HepG2 (cell line): ENCODE measurements around the gene SLC2A5. TPM values are rescaled to one million over a fixed set of nuclear protein-coding genes. Genes with fewer than 3 reads are reported as not detected.

Source experiments
- ATF1 ChIP-seq: IDR thresholded peaks from 2 replicates; pipeline ENCODE4 v1.6.1; 2016; ENCODE audit warnings: mild to moderate bottlenecking, control low read depth
- FIP1L1 ChIP-seq: fragments of 200-400 bp; formaldehyde crosslinking; IDR thresholded peaks from 2 replicates; pipeline ENCODE4 v1.6.1; 2018; ENCODE audit warnings: low read depth, mild to moderate bottlenecking, low read length, moderate library complexity, borderline replicate concordance; ENCODE audit not compliant: insufficient read depth
- FOXJ3 ChIP-seq: sonication (generic); formaldehyde crosslinking; IDR thresholded peaks from 2 replicates; pipeline ENCODE4 v1.4.0; 2020; ENCODE audit warnings: missing genetic modification reagents, mild to moderate bottlenecking, borderline replicate concordance
- PHF21A ChIP-seq: sonication (generic); formaldehyde crosslinking; IDR thresholded peaks from 2 replicates; pipeline ENCODE4 v1.5.0; 2020; ENCODE audit warnings: mild to moderate bottlenecking, missing genetic modification reagents
- SAP130 ChIP-seq: IDR thresholded peaks from 2 replicates; pipeline ENCODE4 v1.6.1; 2016; ENCODE audit warnings: low read depth
- SP2 ChIP-seq: sonication (generic); formaldehyde crosslinking; IDR thresholded peaks from 2 replicates; pipeline ENCODE4 v1.5.1; 2020; ENCODE audit warnings: mild to moderate bottlenecking, missing genetic modification reagents
- ZBTB1 ChIP-seq: sonication (generic); formaldehyde crosslinking; IDR thresholded peaks from 2 replicates; pipeline ENCODE4 v1.4.0; 2020; ENCODE audit warnings: missing genetic modification reagents, borderline replicate concordance
- ZFP41 ChIP-seq: sonication (generic); formaldehyde crosslinking; IDR thresholded peaks from 2 replicates; pipeline ENCODE4 v1.4.0; 2020; ENCODE audit warnings: mild to moderate bottlenecking, missing genetic modification reagents, borderline replicate concordance
- ZNF333 ChIP-seq: sonication (generic); formaldehyde crosslinking; IDR thresholded peaks from 2 replicates; pipeline ENCODE4 v1.4.0; 2020; ENCODE audit warnings: mild to moderate bottlenecking, missing genetic modification reagents, borderline replicate concordance
- ZNF354B ChIP-seq: sonication (generic); formaldehyde crosslinking; IDR thresholded peaks from 2 replicates; pipeline ENCODE4 v1.8.0; 2022; ENCODE audit warnings: mild to moderate bottlenecking, missing genetic modification reagents
- ZNF383 ChIP-seq: sonication (generic); formaldehyde crosslinking; IDR thresholded peaks from 2 replicates; pipeline ENCODE4 v1.4.0; 2020; ENCODE audit warnings: missing genetic modification reagents, mild to moderate bottlenecking, borderline replicate concordance
- ZNF607 ChIP-seq: sonication (generic); formaldehyde crosslinking; IDR thresholded peaks from 2 replicates; pipeline ENCODE4 v1.5.1; 2020; ENCODE audit warnings: missing genetic modification reagents, mild to moderate bottlenecking, borderline replicate concordance
- ZNF614 ChIP-seq: IDR thresholded peaks from 2 replicates; pipeline ENCODE4 v1.6.1; 2018; ENCODE audit warnings: missing biosample characterization, missing genetic modification reagents, inconsistent platforms, borderline replicate concordance
- ZNF792 ChIP-seq: IDR thresholded peaks from 2 replicates; pipeline ENCODE4 v1.6.1; 2016
- ZNF850 ChIP-seq: sonication (generic); formaldehyde crosslinking; conservative IDR thresholded peaks from 2 replicates; pipeline ENCODE4 v1.9.0; 2021; ENCODE audit warnings: mild to moderate bottlenecking, missing genetic modification reagents
- polyA plus RNA-seq, 8 experiments: library from polyadenylated mRNA; depleted of rRNA in 3 of 8; stranded (reverse) in 7 of 8; unstranded in 1 of 8; fragments of >200 nt; fragmentation: Illumina TruSeq in 4 of 8; extraction: Trizol in 4 of 8; gene quantifications; 2 replicates each; pipeline versions ENCODE4 v1.2.1 to v1.2.3, GENCODE V29; 2011 to 2016; ENCODE audit warnings: low read depth in 4 of 8, missing spikeins in 1 of 8, mixed read lengths in 1 of 8; ENCODE audit not compliant: insufficient read depth in 1 of 8
- total RNA-seq, 5 experiments: library from RNA; depleted of rRNA; stranded (reverse); fragments of >200 nt; fragmentation: Illumina TruSeq; extraction: Trizol; gene quantifications; 2 replicates each; pipeline ENCODE4 v1.2.3, GENCODE V29; 2016; ENCODE audit warnings: low read depth in 1 of 5
- TF ChIP-seq, protein P1 (sequence below): sonication (generic); formaldehyde crosslinking; IDR thresholded peaks from 2 replicates; pipeline ENCODE4 v1.5.0; 2020; ENCODE audit warnings: mild to moderate bottlenecking, missing genetic modification reagents, borderline replicate concordance
- TF ChIP-seq, protein P2 (sequence below): sonication (generic); formaldehyde crosslinking; IDR thresholded peaks from 2 replicates; pipeline ENCODE4 v1.4.0; 2020; ENCODE audit warnings: missing genetic modification reagents; ENCODE audit errors: not compliant biosample characterization
- TF ChIP-seq, protein P3 (sequence below): sonication (generic); formaldehyde crosslinking; IDR thresholded peaks from 2 replicates; pipeline ENCODE4 v1.5.1; 2020; ENCODE audit warnings: missing genetic modification reagents, mild to moderate bottlenecking, borderline replicate concordance
- TF ChIP-seq, protein P4 (sequence below): sonication (generic); formaldehyde crosslinking; IDR thresholded peaks from 2 replicates; pipeline ENCODE4 v1.5.0; 2020; ENCODE audit warnings: missing genetic modification reagents
- TF ChIP-seq, protein P5 (sequence below): sonication (generic); formaldehyde crosslinking; IDR thresholded peaks from 2 replicates; pipeline ENCODE4 v1.8.1; 2023; ENCODE audit warnings: missing genetic modification reagents, mild to moderate bottlenecking, borderline replicate concordance
- TF ChIP-seq, protein P6 (sequence below): sonication (generic); formaldehyde crosslinking; IDR thresholded peaks from 2 replicates; pipeline ENCODE4 v1.8.1; 2023; ENCODE audit warnings: mild to moderate bottlenecking, inconsistent platforms, moderate library complexity, missing genetic modification reagents, borderline replicate concordance

SLC2A5 gene
- total and polyA plus RNA-seq, 2 of the 13 experiments (the other 11 are each of a cell fraction or from before 2014, with no cell fraction given): 0.04 to 0.54 TPM

DNA sequence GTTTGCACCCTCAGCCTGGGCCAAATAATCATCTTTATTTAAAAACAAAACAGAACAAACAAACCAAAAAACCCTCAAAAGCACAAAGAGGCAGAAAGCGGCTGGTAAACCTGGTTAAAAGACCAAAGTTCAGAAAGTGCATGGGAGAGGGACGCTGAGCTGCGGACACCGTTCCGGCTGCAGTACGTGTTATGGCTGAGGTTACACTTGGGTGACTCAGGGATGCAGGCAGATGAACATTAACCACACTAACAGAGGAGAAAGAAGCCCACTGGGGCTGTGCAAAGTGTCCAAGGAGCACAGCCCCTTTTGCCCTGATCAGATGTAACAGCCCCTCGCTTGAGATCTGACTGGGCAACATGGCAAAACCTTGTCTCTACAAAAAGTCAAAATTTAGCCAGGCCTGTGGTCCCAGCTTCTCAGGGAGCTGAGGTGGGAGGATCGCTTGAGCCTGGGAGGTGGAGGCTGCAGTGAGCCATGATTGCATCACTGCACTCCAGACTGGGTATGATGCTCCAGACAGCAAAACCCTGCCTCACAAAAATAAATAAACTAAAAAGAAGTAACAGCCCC is 31.1 kb upstream of the SLC2A5 start (continued):
- TF ChIP-seq, protein P1, sequence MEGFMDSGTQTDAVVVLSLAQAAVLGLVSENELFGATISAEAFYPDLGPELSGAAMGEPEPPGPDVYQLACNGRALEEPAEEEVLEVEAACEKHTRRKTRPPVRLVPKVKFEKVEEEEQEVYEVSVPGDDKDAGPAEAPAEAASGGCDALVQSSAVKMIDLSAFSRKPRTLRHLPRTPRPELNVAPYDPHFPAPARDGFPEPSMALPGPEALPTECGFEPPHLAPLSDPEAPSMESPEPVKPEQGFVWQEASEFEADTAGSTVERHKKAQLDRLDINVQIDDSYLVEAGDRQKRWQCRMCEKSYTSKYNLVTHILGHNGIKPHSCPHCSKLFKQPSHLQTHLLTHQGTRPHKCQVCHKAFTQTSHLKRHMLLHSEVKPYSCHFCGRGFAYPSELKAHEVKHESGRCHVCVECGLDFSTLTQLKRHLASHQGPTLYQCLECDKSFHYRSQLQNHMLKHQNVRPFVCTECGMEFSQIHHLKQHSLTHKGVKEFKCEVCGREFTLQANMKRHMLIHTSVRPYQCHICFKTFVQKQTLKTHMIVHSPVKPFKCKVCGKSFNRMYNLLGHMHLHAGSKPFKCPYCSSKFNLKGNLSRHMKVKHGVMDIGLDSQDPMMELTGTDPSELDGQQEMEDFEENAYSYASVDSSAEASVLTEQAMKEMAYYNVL: no peak; the same call in 1 of the 2 replicates
- TF ChIP-seq ZNF354B (CRISPR knock-in tag) (no peak), ATF1 (no peak), FIP1L1 (no peak), ZFP41 (CRISPR knock-in tag) (no peak), ZBTB1 (CRISPR knock-in tag) (no peak), ZNF607 (CRISPR knock-in tag) (no peak), ZNF333 (CRISPR knock-in tag) (0 out of 2 replicates have a peak, but pooled peaks have one; percentile 4), ZNF383 (no peak), FOXJ3 (CRISPR knock-in tag) (no peak), SP2 (no peak), ZNF614 (0 out of 2 replicates have a peak, but pooled peaks have one; percentile 25), SAP130 (CRISPR knock-in tag) (peak; percentile 61), ZNF850 (CRISPR knock-in tag) (no peak), PHF21A (CRISPR knock-in tag) (peak; percentile 60; the same call in 1 of the 2 replicates), ZNF792 (CRISPR knock-in tag) (0 out of 2 replicates have a peak, but pooled peaks have one; percentile 33)
- TF ChIP-seq, protein P2, sequence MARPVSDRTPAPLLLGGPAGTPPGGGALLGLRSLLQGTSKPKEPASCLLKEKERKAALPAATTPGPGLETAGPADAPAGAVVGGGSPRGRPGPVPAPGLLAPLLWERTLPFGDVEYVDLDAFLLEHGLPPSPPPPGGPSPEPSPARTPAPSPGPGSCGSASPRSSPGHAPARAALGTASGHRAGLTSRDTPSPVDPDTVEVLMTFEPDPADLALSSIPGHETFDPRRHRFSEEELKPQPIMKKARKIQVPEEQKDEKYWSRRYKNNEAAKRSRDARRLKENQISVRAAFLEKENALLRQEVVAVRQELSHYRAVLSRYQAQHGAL (CRISPR knock-in tag): no peak
- TF ChIP-seq, protein P3, sequence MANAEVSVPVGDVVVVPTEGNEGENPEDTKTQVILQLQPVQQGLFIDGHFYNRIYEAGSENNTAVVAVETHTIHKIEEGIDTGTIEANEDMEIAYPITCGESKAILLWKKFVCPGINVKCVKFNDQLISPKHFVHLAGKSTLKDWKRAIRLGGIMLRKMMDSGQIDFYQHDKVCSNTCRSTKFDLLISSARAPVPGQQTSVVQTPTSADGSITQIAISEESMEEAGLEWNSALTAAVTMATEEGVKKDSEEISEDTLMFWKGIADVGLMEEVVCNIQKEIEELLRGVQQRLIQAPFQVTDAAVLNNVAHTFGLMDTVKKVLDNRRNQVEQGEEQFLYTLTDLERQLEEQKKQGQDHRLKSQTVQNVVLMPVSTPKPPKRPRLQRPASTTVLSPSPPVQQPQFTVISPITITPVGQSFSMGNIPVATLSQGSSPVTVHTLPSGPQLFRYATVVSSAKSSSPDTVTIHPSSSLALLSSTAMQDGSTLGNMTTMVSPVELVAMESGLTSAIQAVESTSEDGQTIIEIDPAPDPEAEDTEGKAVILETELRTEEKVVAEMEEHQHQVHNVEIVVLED (CRISPR knock-in tag): no peak
- TF ChIP-seq, protein P4, sequence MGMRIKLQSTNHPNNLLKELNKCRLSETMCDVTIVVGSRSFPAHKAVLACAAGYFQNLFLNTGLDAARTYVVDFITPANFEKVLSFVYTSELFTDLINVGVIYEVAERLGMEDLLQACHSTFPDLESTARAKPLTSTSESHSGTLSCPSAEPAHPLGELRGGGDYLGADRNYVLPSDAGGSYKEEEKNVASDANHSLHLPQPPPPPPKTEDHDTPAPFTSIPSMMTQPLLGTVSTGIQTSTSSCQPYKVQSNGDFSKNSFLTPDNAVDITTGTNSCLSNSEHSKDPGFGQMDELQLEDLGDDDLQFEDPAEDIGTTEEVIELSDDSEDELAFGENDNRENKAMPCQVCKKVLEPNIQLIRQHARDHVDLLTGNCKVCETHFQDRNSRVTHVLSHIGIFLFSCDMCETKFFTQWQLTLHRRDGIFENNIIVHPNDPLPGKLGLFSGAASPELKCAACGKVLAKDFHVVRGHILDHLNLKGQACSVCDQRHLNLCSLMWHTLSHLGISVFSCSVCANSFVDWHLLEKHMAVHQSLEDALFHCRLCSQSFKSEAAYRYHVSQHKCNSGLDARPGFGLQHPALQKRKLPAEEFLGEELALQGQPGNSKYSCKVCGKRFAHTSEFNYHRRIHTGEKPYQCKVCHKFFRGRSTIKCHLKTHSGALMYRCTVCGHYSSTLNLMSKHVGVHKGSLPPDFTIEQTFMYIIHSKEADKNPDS (CRISPR knock-in tag): no peak
- TF ChIP-seq, protein P5, sequence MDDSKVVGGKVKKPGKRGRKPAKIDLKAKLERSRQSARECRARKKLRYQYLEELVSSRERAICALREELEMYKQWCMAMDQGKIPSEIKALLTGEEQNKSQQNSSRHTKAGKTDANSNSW (CRISPR knock-in tag): no peak
- TF ChIP-seq, protein P6, sequence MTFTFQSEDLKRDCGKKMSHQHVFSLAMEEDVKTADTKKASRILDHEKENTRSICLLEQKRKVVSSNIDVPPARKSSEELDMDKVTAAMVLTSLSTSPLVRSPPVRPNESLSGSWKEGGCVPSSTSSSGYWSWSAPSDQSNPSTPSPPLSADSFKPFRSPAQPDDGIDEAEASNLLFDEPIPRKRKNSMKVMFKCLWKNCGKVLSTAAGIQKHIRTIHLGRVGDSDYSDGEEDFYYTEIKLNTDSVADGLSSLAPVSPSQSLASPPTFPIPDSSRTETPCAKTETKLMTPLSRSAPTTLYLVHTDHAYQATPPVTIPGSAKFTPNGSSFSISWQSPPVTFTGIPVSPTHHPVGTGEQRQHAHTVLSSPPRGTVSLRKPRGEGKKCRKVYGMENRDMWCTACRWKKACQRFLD (CRISPR knock-in tag): no peak
